Measurements from ENCODE around the gene TNFRSF9. TPM values are rescaled to one million over a fixed set of nuclear protein-coding genes. Genes with fewer than 3 reads are reported as not detected.

TNFRSF9 gene
- total and polyA plus RNA-seq, 9 of the 15 experiments (the other 6 are each of a cell fraction or from before 2014, with no cell fraction given) = 0.04 to 0.29 (median 0.08) TPM; not detected in 1

DNA sequence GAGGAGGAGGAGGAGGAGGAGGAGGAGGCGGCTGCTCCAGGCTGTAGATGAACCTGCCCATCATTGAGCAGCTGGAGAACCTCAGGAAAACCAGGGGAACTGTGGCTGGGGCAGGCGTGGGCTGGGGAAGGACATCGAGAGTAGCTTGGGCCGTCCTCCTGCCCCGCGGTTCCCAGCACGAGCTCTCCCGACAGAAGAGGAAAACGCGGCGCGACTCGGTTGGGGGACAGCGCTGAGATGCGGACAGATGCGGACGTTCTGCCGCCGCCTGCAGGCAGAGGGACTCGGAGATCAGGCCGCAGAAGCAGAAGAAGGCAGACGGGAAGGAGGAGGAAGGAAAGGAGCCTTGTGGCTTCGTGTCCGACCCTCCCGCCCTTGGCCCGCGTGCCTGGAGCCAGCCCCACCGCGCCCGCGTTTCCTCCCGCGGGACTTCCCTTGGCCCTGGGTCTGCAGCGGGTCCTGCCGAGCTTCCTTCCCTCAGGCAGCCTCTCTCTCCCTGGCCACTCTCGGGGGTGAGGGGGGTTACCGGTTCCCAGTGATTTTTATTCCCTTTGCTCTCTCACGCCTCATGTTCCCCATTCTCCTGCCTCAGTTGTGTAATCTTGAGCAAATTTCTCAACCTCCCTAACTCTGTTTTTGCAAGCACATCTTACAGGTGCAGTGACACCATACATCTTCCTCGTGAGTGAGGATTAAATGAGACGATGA, 1.7 kb upstream of the TNFRSF9 start (continued):
- TF ChIP-seq HMGN3 (IDR thresholded peaks at IDR 0.05; ENCODE audit: borderline replicate concordance, extremely low read depth, insufficient read length, low read depth, low read length) (peak; percentile 58), TAF1 (IDR thresholded peaks at IDR 0.05; ENCODE audit: control insufficient read depth, extremely low read depth, insufficient read depth, low read length, severe bottlenecking) (no peak), PCBP2 (IDR thresholded peaks at IDR 0.05; ENCODE audit: low read depth, low read length, poor library complexity, severe bottlenecking) (no peak), ELF1 (tag; IDR thresholded peaks at IDR 0.05) (no peak), TRIM28 (IDR thresholded peaks at IDR 0.05) (no peak), ZNF224 (CRISPR knock-in tag; IDR thresholded peaks at IDR 0.05) (peak; percentile 84), GABPB1 (CRISPR knock-in tag; IDR thresholded peaks at IDR 0.05) (peak; percentile 75), NR2F6 (CRISPR knock-in tag; IDR thresholded peaks at IDR 0.05) (no peak), FOXA3 (CRISPR knock-in tag; conservative IDR thresholded peaks at IDR 0.05 in 1 of 2, IDR thresholded peaks at IDR 0.05 in 1 of 2) (peak in 1 of 2 experiments; percentile 84; a peak in 1 of 4 replicates), TRIM24 (IDR thresholded peaks at IDR 0.05) (no peak), CREB1 (IDR thresholded peaks at IDR 0.05) (no peak), CREB1 (CRISPR knock-in tag; IDR thresholded peaks at IDR 0.05) (peak; percentile 64), NBN (IDR thresholded peaks at IDR 0.05; ENCODE audit: low read depth) (no peak), RBM14 (IDR thresholded peaks at IDR 0.05; ENCODE audit: borderline replicate concordance, insufficient read depth, low read depth, low read length) (no peak), STAG1 (CRISPR knock-in tag; IDR thresholded peaks at IDR 0.05; ENCODE audit: borderline replicate concordance) (peak; percentile 43; the same call in 1 of the 2 replicates), NR4A1 (CRISPR knock-in tag; IDR thresholded peaks at IDR 0.05) (no peak), NR4A1 (tag; IDR thresholded peaks at IDR 0.05) (no peak), PYGO2 (tag; IDR thresholded peaks at IDR 0.05) (no peak), CTBP1 (IDR thresholded peaks at IDR 0.05; ENCODE audit: borderline replicate concordance) (peak; percentile 69; the same call in 1 of the 2 replicates)
- TF ChIP-seq, protein P1, sequence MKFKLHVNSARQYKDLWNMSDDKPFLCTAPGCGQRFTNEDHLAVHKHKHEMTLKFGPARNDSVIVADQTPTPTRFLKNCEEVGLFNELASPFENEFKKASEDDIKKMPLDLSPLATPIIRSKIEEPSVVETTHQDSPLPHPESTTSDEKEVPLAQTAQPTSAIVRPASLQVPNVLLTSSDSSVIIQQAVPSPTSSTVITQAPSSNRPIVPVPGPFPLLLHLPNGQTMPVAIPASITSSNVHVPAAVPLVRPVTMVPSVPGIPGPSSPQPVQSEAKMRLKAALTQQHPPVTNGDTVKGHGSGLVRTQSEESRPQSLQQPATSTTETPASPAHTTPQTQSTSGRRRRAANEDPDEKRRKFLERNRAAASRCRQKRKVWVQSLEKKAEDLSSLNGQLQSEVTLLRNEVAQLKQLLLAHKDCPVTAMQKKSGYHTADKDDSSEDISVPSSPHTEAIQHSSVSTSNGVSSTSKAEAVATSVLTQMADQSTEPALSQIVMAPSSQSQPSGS (CRISPR knock-in tag; IDR thresholded peaks at IDR 0.05) = no peak
- TF ChIP-seq, protein P2, sequence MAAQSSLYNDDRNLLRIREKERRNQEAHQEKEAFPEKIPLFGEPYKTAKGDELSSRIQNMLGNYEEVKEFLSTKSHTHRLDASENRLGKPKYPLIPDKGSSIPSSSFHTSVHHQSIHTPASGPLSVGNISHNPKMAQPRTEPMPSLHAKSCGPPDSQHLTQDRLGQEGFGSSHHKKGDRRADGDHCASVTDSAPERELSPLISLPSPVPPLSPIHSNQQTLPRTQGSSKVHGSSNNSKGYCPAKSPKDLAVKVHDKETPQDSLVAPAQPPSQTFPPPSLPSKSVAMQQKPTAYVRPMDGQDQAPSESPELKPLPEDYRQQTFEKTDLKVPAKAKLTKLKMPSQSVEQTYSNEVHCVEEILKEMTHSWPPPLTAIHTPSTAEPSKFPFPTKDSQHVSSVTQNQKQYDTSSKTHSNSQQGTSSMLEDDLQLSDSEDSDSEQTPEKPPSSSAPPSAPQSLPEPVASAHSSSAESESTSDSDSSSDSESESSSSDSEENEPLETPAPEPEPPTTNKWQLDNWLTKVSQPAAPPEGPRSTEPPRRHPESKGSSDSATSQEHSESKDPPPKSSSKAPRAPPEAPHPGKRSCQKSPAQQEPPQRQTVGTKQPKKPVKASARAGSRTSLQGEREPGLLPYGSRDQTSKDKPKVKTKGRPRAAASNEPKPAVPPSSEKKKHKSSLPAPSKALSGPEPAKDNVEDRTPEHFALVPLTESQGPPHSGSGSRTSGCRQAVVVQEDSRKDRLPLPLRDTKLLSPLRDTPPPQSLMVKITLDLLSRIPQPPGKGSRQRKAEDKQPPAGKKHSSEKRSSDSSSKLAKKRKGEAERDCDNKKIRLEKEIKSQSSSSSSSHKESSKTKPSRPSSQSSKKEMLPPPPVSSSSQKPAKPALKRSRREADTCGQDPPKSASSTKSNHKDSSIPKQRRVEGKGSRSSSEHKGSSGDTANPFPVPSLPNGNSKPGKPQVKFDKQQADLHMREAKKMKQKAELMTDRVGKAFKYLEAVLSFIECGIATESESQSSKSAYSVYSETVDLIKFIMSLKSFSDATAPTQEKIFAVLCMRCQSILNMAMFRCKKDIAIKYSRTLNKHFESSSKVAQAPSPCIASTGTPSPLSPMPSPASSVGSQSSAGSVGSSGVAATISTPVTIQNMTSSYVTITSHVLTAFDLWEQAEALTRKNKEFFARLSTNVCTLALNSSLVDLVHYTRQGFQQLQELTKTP (IDR thresholded peaks at IDR 0.05; ENCODE audit: low read depth in 1 of 2, partially characterized antibody in 2 of 2) = no peak
- TF ChIP-seq, protein P3, sequence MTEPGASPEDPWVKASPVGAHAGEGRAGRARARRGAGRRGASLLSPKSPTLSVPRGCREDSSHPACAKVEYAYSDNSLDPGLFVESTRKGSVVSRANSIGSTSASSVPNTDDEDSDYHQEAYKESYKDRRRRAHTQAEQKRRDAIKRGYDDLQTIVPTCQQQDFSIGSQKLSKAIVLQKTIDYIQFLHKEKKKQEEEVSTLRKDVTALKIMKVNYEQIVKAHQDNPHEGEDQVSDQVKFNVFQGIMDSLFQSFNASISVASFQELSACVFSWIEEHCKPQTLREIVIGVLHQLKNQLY (CRISPR knock-in tag; conservative IDR thresholded peaks at IDR 0.05) = 0 out of 4 replicates have a peak, but pooled peaks of 1 of the 2 experiments have one; percentile 61

All from K562 (cell line).